HG02678 (cell line): Measurements from ENCODE around the gene WDR37.
"Not testable (repeated sequence)": the region's sequence is repeated elsewhere in the genome, so short reads cannot be mapped to it uniquely, and the experiment has no call there.

Source experiments
- ATAC-seq: cut with Tn5 transposase; IDR thresholded peaks from one replicate; pipeline ENCODE4 v1.9.1; 2021; ENCODE audit warnings: mild to moderate bottlenecking, moderate library complexity; ENCODE audit not compliant: unreplicated experiment

WDR37 gene

DNA sequence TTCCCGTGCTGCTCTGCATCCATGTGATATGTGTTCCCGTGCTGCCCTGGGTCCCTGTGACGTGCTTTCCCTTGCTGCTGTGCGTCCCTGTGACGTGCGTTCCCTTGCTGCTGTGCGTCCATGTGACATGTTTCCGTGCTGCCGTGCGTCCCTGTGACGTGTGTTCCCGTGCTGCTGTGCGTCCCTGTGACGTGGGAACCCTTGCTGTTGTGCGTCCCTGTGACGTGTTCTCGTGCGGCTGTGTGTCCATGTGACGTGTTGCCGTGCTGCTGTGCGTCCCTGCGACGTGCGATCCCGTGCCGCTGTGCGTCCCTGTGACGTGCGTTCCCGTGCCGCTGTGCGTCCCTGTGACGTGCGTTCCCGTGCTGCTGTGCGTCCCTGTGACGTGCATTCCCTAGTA is 45.8 kb downstream of the WDR37 start:
- no peak for ATAC-seq

DNA sequence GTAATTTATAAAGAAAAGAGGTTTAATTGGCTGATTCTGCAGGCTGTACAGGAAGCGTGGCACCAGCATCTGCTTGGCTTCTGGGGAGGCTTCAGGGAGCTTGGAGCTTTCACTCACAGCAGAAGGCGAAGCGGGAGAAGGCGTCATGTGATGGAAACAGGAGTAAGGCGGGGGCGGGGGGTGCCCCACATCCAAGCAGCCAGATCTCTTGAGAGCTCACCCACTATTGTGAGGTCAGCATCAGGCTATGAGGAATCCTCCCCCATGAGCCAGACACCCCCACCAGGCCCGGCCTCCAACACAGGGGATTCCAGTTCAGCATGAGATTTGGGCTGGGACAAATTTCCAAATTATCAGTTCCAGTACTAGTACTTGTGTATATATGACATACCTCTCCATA is 46.2 kb downstream of the WDR37 start:
- ATAC-seq: no peak

DNA sequence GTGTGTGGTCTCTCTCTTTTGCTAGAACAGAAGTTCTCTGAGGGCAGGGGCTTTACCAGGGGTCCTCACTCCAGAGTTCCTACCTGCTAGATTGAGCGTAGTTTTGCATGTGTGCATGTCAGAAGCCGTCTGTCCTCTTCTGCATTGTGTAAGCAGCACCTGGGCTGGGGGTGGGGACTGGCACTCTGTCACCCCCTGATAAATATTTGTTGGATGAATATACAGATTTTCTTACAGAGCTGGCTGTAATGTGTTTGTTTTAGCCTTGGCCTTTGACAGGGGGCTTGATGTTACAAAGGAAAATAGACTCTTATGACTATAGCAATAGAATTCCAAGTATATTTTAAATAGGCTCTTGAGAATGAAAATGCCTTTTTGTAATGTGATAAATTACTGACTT is 46.6 kb downstream of the WDR37 start:
- ATAC-seq: no peak

DNA sequence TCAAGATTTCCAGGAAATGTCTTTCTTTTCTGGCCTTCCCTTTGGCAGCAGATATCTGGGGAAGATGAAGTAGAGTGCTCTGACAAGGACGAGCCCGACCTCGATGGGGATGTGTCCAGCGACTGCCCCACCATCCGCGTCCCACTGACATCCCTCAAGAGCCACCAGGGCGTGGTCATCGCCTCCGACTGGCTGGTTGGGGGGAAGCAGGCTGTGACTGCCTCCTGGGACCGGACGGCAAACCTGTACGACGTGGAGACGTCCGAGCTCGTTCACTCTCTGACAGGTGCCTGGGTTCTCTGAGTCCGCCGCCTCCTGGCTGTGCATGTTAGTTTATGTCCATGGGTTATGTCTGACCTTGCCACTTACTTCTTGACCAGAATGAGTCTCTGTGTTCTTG is 47.4 kb downstream of the WDR37 start:
- ATAC-seq: no peak

DNA sequence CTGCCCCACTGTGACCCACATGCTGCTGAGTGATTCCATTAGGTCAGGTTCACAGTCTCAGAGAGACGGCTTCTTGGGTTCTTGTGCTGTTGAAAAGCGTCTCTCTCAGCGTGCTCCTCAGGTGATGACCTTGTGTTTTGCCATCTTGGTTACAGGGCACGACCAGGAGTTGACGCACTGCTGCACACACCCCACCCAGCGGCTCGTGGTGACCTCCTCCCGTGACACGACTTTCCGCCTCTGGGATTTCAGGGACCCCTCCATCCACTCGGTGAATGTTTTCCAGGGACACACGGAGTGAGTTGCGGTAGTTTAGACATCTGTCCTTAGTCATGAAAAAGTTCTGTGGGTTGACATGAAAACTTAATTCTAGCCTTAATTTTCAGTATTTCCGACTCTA is 48.8 kb downstream of the WDR37 start:
- ATAC-seq: no peak

DNA sequence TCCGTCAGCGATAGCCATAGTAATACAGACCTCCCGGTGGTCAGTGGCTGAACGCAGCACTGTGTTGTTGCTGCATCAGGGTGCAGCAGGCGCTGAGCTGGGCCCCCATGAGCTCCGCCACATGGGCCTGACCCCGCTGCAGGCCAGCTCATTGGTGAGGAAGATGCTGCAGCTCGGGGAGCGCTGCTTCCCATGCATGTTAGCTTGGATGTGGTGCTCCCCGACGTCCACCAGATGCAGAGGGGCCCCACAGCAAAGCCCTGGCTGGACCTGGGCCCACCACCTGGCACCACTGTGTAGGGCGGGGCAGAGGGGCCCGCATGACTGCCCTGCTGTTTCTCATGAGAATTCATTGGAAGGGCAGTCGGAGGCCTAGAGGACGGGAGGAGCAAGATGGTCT is 50.8 kb downstream of the WDR37 start:
- ATAC-seq: no peak

DNA sequence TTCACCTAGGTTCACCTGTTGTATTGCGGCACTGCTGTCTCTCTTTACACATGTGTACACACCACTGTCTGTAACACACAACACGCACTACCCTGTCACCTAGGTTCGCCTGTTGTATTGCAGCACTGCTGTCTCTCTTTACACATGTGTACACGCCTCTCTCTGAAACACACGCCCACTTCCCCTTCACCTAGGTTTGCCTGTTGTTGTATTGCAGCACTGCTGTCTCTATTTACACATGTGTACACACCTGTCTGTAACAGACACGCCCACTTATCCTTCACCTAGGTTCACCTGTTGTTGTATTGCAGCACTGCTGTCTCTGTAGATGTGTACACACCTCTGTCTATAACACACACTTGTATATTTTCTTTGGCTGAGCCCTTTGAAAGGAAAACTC is 51.5 kb downstream of the WDR37 start:
- ATAC-seq: no peak

DNA sequence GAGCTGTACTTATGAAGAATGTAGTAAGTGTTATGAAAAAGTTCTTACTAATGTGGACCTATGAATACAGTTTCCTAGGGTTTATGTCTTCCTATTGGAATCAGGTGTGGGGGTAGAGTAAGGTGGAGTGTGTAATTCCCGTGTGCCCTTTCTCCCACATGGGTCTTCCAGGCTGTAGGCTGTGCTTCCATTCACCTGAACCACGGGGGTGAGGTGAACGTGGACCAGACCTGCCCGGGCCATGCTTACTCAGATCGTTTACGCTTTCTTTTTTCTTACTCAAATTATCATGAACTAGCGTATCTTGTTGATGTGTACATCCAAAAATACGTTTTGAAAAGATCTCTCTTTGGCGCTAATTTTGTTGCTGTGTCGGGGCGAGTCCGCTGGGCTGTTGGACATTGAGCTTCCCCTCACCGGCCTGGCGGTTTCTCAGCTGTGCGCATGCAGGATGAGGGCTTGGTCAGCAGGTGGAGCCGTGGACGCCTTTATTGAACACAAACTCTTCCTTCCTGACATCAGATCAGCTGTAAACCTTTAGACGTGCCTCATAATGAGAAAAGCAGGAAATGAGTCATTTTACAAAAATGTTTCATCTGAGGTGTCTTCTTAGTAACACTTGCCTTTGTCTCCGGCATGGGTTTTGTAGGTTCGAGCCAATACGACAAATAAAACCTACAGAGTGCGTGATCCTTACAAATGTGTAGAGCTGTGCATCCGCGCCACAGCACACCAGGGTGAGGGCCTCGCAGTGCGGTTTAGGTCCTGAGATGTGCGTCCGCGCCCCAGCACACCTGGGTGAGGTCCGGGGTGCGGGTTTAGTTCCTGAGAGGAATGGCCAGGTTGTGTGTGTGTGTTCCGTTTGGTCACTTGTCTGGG is 53.8 kb downstream of the WDR37 start:
- peak; percentile 76 for ATAC-seq

DNA sequence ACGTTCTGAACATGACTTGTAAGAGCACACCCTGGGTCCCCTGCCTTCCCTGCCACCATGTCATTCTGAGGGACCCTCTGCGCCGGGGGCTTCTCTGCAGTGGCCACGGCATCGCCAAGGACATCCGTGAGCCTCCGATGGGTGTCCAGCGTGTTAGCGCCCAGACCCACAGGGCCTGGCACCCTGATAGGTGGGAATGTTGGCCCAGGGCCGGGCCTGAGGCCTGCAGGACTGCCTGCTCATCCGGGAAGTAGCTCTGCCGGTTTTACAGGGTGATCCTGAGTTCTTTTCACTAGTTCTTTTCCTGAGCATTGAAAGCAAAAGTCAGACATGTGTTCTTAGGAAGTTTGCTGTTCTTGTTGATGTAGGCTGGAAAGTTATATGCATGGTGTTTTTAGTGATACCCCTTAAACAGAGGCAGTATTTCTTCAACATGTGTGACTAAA is 54.5 kb downstream of the WDR37 start:
- no peak for ATAC-seq

DNA sequence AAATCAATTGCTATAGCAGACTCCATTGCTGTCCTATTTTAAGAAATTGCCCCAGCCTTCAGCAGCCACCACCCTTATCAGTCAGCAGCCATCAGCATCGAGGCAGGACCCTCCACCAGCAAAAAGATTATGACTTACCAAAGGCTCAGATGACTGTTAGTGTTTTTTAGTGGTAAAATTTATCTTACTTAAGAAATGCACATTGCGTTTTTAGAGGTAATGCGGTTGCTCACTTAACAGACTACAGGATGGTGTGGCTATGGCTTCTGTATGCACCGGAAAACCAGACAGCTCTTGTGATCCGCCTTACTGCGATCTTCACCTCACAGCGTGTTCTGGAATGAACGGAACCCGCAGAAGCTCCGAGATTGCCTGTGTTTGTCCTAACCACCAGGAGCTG is 58.1 kb downstream of the WDR37 start:
- no peak for ATAC-seq

DNA sequence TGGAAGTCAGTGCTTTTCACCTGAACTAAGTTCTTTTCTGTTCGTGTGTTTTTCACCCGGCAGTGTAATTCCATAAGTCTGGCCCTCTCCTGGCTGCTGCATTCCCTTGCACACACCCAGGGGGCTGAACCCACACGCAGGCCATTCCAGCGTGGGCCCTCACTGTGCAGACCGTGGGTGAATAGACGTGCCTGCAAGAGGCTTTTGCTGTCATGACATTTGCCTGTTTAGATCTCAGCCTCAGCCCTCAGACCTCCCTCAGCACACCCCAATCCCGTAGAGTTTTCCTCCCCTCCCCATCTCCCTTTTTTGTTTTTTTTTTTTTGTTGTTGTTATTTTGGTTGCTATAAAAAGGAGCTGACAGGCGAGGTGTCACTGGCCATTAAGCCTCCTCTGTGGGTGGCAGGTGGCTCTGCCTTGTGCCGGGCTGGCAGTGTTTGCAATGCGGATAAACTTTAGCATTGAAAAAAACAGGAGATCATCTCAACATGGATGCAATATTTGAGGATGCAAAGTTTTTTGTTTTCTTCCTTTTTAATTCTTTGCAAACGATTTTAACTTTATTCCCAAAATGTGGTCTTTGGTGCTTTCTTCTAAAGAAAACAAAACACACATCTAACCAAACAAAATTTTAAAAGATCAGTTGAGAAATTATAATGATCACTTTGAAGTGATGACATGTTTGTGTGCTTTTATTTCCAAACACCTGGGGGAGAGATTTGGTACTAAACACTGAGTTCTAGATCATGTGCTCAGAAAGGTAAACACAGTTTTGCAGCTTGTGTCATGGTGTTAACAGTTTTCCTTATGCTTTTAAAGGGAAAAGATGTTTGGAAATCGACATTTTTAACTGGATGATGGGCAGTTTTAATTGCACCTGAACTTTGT is 58.8 kb downstream of the WDR37 start:
- no peak for ATAC-seq

DNA sequence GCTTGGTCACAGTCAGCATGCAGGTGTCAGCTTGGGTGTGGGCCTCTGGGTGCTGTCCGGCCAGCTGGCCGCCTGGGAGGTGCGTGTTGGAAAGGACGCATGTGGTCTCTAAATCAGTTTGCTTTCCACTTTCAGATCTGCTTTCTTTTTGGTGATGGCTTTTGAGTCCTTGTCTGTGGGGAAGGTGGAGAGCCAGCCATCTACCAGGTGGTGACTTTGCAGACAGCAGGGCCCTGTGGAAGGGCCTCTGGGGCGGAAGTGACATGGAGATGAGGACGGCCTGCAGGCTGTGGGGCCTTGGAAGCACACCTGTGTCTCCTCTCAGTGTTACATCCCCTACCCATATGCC is 59.4 kb downstream of the WDR37 start:
- no peak for ATAC-seq

DNA sequence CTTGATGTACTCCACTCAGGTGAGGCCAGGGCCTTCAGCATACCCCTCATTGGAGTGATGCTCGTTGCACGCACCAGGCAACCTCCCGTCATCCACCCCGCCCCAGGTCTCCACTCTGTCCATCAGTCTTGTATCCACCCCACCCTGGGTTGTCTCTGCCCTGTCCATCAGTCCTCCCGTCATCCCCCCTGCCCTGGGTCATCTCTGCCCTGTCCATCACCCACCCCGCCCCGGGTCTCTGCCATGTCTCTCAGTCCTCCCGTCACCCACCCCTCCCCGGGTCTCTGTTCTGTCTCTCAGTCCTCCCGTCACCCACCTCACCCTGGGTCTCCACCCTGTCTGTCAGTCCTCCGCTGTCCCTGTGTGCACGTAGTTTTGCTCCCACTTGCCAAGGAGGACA is 59.9 kb downstream of the WDR37 start:
- ATAC-seq: no peak

DNA sequence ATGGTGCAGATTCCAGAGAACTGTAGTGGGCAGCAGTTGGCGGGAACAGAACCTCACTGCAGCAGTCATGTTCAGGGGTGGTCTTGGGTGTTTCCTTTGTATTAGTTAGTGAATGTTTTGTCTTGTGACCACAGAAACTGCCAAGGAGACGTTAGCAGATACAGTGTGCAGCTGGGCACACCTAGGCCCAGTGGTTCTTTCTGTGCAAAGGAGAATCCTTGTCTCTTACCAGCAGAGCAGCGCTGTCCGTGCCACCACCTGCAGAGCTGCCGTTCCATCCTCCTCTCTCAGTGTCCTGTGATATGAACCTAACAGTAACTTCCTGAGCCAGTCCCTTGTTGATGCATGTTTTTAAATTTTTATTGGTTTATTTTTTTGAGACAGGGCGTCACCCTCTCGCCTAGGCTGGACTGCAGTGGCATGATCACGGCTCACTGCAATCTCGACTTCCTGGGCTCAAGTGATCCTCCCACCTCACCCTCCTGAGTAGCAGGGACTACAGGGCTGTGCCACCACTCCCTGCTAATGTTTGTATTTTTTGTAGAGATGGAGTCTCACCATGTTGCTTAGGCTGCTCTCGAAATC is 60.6 kb downstream of the WDR37 start:
- no peak for ATAC-seq

DNA sequence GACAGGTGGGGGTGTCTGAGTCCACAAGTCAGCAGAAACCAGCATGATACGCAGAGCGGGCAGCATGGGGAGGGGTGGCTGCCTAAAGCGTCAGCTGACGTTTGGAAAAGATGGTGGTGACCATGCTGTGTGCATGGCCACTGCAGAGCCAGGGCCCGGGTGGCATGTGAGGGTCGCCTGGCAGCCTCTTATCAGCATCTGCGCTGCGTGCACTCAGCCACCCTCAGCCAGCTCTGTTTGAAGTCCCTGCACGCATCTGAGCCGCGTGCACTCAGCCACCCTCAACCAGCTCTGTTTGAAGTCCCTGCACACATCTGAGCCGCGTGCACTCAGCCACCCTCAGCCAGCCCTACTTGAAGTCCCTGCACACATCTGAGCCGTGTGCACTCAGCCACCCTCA is 61.5 kb downstream of the WDR37 start:
- no peak for ATAC-seq

DNA sequence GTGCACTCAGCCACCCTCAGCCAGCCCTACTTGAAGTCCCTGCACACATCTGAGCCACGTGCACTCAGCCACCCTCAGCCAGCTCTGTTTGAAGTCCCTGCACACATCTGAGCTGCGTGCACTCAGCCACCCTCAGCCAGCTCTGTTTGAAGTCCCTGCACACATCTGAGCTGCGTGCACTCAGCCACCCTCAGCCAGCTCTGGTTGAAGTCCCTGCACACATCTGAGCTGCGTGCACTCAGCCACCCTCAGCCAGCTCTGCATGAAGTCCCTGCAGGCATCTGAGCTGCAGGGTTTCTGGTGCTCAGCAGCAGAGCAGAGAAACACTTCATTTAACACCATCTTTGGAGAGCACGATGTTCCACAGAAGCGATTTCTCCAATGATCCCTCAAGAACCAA is 62.1 kb downstream of the WDR37 start:
- not testable (repeated sequence) for ATAC-seq

DNA sequence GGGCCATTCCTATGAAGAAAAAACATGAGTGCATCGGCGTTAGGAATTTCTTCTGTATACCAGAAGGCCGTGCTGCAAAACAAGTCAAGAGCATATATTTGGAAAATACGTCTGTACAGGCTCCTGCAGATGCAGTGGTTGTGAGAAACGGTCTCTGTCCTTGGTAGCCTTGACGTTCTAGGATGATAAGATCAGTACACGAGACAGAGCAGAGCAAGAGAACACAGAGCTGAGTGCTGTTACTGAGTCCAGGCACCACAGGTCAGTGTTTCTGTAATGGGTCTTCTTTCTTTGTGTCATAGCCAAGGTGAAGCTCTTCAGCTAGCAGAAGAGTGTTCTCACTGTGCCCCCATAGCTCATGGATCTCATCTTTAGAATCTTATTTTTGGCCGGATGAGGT is 62.8 kb downstream of the WDR37 start:
- ATAC-seq: no peak

DNA sequence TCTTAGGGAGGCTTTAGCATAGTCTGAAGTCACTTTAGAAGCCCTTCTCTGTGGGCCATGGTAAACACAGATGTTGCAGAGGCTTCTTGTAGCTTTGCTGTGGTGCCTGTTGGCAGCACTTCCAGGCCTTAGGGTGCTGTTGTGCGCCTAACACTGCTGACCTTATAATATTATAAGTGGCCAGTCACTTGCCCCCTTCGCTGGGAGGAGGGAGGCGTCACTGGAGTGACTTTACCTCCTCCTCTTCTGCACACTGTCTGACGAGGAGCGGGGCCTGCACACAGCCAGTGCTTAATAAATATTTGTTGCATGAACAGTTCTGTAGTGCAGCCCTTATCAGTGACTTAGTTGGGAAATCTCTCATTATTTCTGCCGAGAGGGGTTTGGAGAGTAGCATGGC is 63.3 kb downstream of the WDR37 start:
- ATAC-seq: no peak

DNA sequence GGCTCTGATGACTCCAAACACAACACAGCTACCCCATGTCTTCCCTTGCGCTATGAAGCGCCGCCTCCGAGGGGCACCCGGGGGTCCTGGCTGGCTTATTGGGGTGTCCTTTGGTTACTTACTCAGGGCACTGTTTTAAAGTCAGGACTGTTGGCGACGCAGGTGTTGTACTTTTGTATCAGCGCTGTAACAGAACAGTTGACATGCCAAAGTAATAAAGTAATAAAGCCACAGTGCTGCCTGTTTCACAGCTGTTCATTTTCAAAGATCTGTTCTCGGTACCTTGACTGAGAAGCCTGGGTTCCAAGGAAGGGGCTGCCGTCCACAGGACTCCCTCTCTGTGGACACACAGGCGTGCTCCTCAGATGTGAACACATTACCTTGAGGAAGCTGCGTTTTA is 64.1 kb downstream of the WDR37 start:
- ATAC-seq: no peak

DNA sequence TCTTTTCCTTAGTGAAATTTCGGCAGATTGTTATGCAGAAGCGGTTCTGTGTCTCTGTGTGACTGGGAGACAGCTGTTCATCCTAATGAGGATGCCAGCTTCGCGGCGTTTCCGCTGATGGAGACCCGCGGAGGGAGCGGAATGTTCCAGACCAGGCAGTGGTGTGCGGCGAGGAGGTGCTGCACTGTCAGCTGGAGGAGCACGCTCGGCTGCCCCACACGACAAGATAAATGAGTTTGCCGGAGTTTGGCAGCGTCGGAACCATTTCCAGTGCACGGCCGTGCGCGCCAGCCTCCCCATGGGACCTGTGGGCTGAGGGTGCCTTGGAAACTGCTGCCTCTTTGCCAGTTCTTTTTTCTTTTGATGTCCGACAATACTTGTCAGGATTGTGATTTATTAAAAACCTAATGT is 64.6 kb downstream of the WDR37 start:
- no peak for ATAC-seq

DNA sequence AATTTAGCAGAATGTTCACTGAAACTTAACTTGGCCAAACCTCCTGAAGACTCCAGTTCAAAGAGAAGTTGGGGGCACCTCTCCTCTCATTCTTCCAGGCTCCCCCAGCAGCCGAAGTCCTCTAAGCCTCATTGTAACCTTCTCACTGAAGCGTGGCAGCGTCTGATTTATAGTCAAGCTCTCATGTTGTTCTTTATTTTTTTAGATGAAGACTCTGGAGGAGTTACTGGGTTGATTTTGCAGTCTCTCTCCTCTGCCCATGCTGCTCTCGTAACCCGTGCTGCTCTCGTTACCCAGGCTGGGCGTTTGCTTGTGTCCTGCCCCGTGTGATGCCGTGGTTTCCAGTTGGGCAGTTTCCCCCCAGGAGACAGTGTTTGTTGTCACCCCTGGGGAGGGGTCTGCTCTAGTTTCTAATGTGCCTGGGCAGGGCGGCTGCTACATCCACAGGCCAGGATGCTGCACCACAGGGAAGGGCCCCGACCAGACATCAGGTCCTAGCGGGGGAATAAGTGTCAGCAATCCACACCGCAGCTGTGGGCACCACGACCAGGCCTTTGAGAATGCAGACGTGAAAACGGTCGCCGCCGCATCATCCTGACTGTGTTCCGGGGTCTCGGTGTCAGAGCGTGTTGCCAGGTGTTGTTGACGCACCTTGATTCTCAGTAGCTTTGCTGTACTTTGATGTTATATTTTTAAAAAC is 65.2 kb downstream of the WDR37 start:
- ATAC-seq: no peak
